Small intestine (tissue), 16 donors: ENCODE results near the gene MMS19. TPM values are rescaled to one million over a fixed set of nuclear protein-coding genes. Genes with fewer than 3 reads are reported as not detected.

Experiments used
- DNase-seq, 2 donors: peaks; one replicate each; pipeline versions ENCODE4 v3.0.0 to v3.0.0-alpha.2; 2013
- FAIRE-seq: peaks from 2 replicates; lab custom pipeline; 2012; peaks lifted over from hg19 to GRCh38; lab: Jason Lieb, UNC
- H3K27ac ChIP-seq, 3 donors: one replicate each; pipeline ENCODE4 v1.5.1; 2013; ENCODE audit warnings: low read length in 2 of 3, mild to moderate bottlenecking in 2 of 3, control low read depth in 1 of 3, inconsistent platforms in 1 of 3, low read depth in 1 of 3, moderate library complexity in 1 of 3
- H3K27me3 ChIP-seq, 3 donors: one replicate each; pipeline ENCODE4 v1.6.1; 2013; ENCODE audit warnings: low read length in 3 of 3, inconsistent platforms in 1 of 3; ENCODE audit not compliant: control insufficient read depth in 3 of 3, insufficient read depth in 3 of 3
- H3K36me3 ChIP-seq, 3 donors: one replicate each; pipeline ENCODE4 v1.6.1; 2013; ENCODE audit warnings: low read length in 3 of 3, inconsistent platforms in 1 of 3, low read depth in 1 of 3, mild to moderate bottlenecking in 1 of 3, moderate library complexity in 1 of 3; ENCODE audit not compliant: control insufficient read depth in 3 of 3, insufficient read depth in 2 of 3
- H3K4me1 ChIP-seq, 3 donors: one replicate each; pipeline ENCODE4 v1.6.1; 2013; ENCODE audit warnings: low read length in 2 of 3, inconsistent platforms in 1 of 3, low read depth in 1 of 3, mild to moderate bottlenecking in 1 of 3, moderate library complexity in 1 of 3; ENCODE audit not compliant: control insufficient read depth in 3 of 3, insufficient read depth in 2 of 3
- H3K4me3 ChIP-seq, 3 donors: one replicate each; pipeline ENCODE4 v1.5.1; 2013; ENCODE audit warnings: low read length in 3 of 3, control low read depth in 1 of 3, inconsistent platforms in 1 of 3, low read depth in 1 of 3, mild to moderate bottlenecking in 1 of 3, moderate library complexity in 1 of 3
- H3K9me3 ChIP-seq, 2 donors: one replicate each; pipeline ENCODE4 v1.6.1; 2013; ENCODE audit warnings: low read depth in 1 of 2, low read length in 1 of 2; ENCODE audit not compliant: control insufficient read depth in 2 of 2, insufficient read depth in 1 of 2
- WGBS, 3 donors: extraction: QIAGEN DNeasy Blood & Tissue Kit; methylation state at CpG; one replicate each; pipeline ENCODE4 v1.1.7; 2013; 5-methylcytosine and 5-hydroxymethylcytosine counted together
- long read RNA-seq, 10 donors: transcript quantifications; one replicate each; lab custom pipeline, GENCODE V29; 2026
- polyA plus RNA-seq, 4 donors: library from polyadenylated mRNA; stranded (reverse) in 3 of 4; unstranded in 1 of 4; fragments of 200-250 nt in 3 of 4; fragments of 120-200 nt in 1 of 4; gene quantifications; one replicate each; pipeline versions ENCODE4 v1.2.1 to v1.2.3, GENCODE V29; 2013
- donor health status: healthy with polysubstance abuse.
- donor health status: control.
- donor health status: control.
- donor health status: Bipolar disorder and iron deficiency.
- donor health status: healthy.

Gene MMS19
- 10 to 100 TPM; 44.7 to 55.3 (median 50.5) TPM for polyA plus RNA-seq
- long read RNA-seq, donor 1, partial matches to known transcripts, result 38 of 45 reads
- long read RNA-seq, donor 1, other reads (novel, unspliced or antisense), result 0 of 45 reads
- long read RNA-seq, donor 2, partial matches to known transcripts, result 0 of 2 reads
- long read RNA-seq, donor 2, other reads (novel, unspliced or antisense), result 0 of 2 reads
- long read RNA-seq, donor 3, partial matches to known transcripts, result 10 of 11 reads
- long read RNA-seq, donor 3, other reads (novel, unspliced or antisense), result 0 of 11 reads
- long read RNA-seq, donor 4, result 0 reads
- long read RNA-seq, donor 5, partial matches to known transcripts, result 5 of 6 reads
- long read RNA-seq, donor 5, other reads (novel, unspliced or antisense), result 0 of 6 reads
- long read RNA-seq, donor 6, partial matches to known transcripts, result 7 of 17 reads
- long read RNA-seq, donor 6, other reads (novel, unspliced or antisense), result 7 of 17 reads
- long read RNA-seq, donor 7, result 0 reads
- long read RNA-seq, donor 8, result 0 reads
- long read RNA-seq, donor 9, partial matches to known transcripts, result 0 of 1 reads
- long read RNA-seq, donor 9, other reads (novel, unspliced or antisense), result 0 of 1 reads
- long read RNA-seq, donor 10, partial matches to known transcripts, result 8 of 10 reads
- long read RNA-seq, donor 10, other reads (novel, unspliced or antisense), result 0 of 10 reads

- H3K4me3 ChIP-seq, result peak within 1 kb of the TSS; percentile 62 to 99 (median 96)
- H3K9me3 ChIP-seq, result no peaks in the 10 kb centered on the region
- H3K4me1 ChIP-seq, result peaks cover 0 to 33% (median 8%) of the 10 kb centered on the region in 3 donors
- FAIRE-seq (no peak), DNase-seq (peak; percentile 98 to 99)
- H3K36me3 ChIP-seq, result peaks cover 0 to 5% (median 1%) of the 10 kb centered on the region in 3 donors
- H3K27ac ChIP-seq, result peak within 1 kb of the TSS; percentile 71 to 95 (median 94)
- peaks cover 0 to 20% (median 0%) of the 10 kb centered on the region in 3 donors for H3K27me3 ChIP-seq
- WGBS, 3 donors, result 0% methylated on average over 46 to 73 of the region's 73 CpGs
These were observed at the start of gene MMS19 for GRCh38 chr10:97498076-97498840. Gene MMS19 (minus strand): TSS chr10:97498422. CDS start chr10:97498384, 38 bp downstream.

- no peaks in the 10 kb centered on the region for H3K27me3 ChIP-seq
- H3K4me3 ChIP-seq, result no peak overlapping the region
- no peak for FAIRE-seq
- no peaks in the 10 kb centered on the region for H3K36me3 ChIP-seq
- no peaks in the 10 kb centered on the region for H3K9me3 ChIP-seq
- WGBS, 3 donors, result 70 to 84% (median 74%) methylated on average over 4 of the region's 4 CpGs
- no peak overlapping the region for H3K27ac ChIP-seq
- no peak for DNase-seq
- H3K4me1 ChIP-seq, result no peaks in the 10 kb centered on the region
These were observed 49.7 kb upstream of the MMS19 start for GRCh38 chr10:97547962-97548361.

- Histone ChIP-seq H3K27me3 (no peaks in the 10 kb centered on the region), H3K27ac (no peak overlapping the region), H3K9me3 (no peaks in the 10 kb centered on the region), H3K4me3 (no peak overlapping the region), H3K4me1 (peaks cover 0 to 4% (median 0%) of the 10 kb centered on the region in 3 donors), H3K36me3 (no peaks in the 10 kb centered on the region)
- WGBS, 3 donors, result 66 to 89% (median 89%) methylated on average over 4 of the region's 4 CpGs
- DNase-seq, result no peak
- FAIRE-seq, result no peak
These were observed 49.0 kb upstream of the MMS19 start for GRCh38 chr10:97547271-97547600.

GRCh38 chr10:97546456-97547270 lies 48.4 kb upstream of the MMS19 start:
- Histone ChIP-seq H3K27ac (no peak overlapping the region), H3K27me3 (no peaks in the 10 kb centered on the region), H3K4me1 (peaks cover 0 to 5% (median 0%) of the 10 kb centered on the region in 3 donors), H3K9me3 (no peaks in the 10 kb centered on the region), H3K4me3 (no peak overlapping the region), H3K36me3 (no peaks in the 10 kb centered on the region)
- FAIRE-seq, result no peak
- WGBS, 3 donors, result 84 to 88% (median 84%) methylated on average over 18 of the region's 18 CpGs
- no peak for DNase-seq

- Histone ChIP-seq H3K27ac (peak overlapping the region in 1 of 3 donors; percentile 91), H3K27me3 (no peaks in the 10 kb centered on the region), H3K4me3 (no peak overlapping the region), H3K36me3 (no peaks in the 10 kb centered on the region), H3K4me1 (peaks cover 0 to 5% (median 0%) of the 10 kb centered on the region in 3 donors), H3K9me3 (no peaks in the 10 kb centered on the region)
- WGBS, 3 donors, result 51 to 75% (median 53%) methylated on average over 10 of the region's 10 CpGs
- DNase-seq, result peak in 1 of 2 donors; percentile 40
- no peak for FAIRE-seq
These were observed 44.9 kb upstream of the MMS19 start for GRCh38 chr10:97543025-97543546.

- peaks cover 0 to 5% (median 0%) of the 10 kb centered on the region in 3 donors for H3K4me1 ChIP-seq
- 67 to 78% (median 69%) methylated on average over 9 of the region's 9 CpGs for WGBS, 3 donors
- H3K9me3 ChIP-seq, result no peaks in the 10 kb centered on the region
- FAIRE-seq (no peak), DNase-seq (no peak)
- no peaks in the 10 kb centered on the region for H3K27me3 ChIP-seq
- peak overlapping the region in 1 of 3 donors; percentile 91 for H3K27ac ChIP-seq
- no peak overlapping the region for H3K4me3 ChIP-seq
- peaks cover 0 to 1% (median 0%) of the 10 kb centered on the region in 3 donors for H3K36me3 ChIP-seq
These were observed 44.2 kb upstream of the MMS19 start for GRCh38 chr10:97542169-97543024.
